Measurements from ENCODE around the gene RALGPS2.

The RALGPS2 gene

GRCh38 chr1:178926046-178926445, 201.0 kb downstream of the RALGPS2 start:
- no peak for DNase-seq

DNA sequence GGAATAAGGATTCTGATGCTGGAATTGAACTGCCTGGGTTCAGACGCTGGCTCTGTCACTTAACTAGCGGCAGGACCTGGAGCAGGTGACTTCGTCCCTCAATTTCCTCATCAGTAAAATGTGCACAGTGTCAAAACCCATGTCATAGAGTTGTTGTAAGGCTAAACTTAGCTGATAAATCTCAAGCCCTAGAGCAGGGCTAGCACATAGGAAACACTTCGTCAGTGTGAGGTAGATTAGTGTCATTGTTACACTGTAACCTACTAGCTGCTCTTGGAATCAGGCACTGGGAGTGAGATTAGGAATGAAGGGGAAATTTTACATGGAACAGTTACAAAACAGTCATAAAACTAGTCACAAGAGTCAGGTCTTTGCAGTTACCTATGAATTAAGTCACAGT, 202.0 kb downstream of the RALGPS2 start:
- DNase-seq, result no peak

- no peak for DNase-seq
These were observed 203.0 kb downstream of the RALGPS2 start for GRCh38 chr1:178928041-178928440.

- no peak for DNase-seq
These were observed 203.9 kb downstream of the RALGPS2 start for GRCh38 chr1:178928976-178929375.

DNA sequence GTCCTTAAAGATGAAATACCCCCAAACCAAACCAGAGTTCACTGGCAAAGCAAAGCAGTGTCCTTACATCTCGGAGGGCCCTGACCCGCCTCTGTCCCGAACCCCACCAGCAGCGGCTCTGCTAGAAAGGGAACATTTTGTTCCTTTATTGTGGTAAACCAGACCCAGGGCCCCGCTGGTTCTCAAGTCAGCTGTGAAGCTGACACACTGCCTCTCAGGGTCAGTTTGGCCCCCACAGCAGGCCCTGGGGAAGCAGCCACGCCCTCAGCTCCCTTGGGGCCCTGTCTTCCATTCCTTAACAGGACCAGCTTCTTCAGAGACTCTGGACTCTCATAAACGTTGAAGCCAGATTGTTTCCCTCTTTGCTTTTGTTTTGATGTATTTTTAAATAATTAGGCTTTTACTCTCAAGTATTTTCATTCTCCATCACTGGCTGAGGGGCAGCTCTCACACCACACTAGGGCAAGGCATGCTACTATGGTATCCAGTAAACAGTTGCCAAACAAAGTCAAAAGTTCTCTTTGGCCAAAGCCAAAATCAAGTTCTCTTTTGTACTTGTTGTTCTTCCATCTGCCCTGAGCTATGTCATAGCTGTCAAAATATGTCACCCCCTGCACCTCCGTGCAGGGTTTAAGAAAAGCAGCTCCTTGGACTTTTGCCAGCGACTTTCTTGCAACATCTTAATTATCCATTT, 207.0 kb downstream of the RALGPS2 start:
- DNase-seq, result no peak

DNA sequence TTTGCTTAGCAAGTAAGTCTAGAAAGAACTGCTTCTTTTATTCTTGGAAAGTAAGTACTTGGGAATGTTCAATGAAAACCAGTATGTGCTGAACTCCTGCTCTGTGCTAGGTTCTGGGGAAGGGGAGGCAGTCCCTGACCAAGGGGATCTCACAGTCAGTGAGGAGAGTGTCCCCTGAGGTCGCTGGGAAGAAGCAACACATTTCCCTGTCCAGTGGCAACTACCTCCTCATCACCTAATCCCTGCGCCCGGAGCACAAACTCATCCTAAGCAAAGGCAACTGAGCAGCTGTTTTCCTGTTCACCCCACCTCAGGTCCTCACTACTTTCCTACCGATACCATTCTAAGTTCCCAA, 207.5 kb downstream of the RALGPS2 start:
- DNase-seq, result no peak

DNA sequence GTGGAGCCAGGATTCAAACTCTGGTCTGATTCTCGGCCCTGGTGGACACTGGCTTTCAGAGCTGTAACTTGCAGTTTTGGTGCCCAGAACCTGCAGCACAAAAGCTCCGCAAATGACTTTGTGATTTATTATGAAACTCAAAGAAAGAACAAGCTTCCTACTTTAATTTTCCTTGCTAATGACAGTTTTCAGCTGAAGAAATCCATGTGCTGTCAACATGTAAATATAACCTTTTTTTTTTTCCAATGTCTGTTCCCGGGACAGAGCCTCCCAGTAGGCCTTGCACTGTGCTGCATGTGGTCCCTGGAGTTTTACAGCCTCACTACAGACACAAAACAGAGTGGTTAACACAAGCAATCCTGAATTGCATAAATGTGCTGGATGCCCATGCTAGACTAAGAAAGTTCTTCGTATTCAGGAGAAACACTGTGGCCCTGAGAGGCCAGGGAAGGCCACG, 208.1 kb downstream of the RALGPS2 start:
- no peak for DNase-seq

DNA sequence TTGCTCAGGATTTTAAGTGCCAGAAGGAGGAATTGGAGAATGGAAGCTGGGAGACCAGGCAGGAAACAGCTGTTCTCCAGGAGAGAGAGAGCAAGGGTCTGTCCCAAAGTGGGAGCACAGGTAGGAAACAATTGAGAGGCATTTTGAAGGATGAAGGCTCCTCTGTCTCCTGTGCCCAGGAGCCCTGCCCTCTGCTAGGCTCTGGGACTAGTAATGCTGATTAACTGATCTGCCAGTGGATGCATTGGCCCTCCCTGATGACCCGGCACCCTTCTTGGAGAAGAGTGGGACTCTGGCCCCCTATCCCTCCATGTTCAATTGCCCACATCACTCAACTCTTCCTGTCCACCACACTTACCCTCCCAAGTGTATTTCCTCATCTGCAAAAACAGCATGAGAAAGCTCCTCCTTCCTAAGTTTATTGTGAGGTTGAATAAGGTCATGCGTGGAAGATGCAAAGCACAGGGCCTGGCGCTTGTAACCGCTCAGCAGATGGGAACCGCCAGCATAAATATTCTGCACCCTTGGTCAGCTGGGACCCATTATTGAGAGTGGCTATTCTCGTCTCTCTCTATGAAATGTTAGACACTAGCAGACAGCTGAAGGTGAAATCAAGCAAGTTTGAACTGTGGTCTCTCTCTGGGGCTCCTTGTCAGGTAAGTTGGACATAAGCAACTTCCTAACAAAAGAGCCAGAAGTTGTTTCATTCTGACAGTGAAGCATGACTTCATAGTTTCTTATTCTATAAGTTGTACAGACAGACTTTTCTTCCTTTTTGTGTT, 208.9 kb downstream of the RALGPS2 start:
- no peak for DNase-seq

DNA sequence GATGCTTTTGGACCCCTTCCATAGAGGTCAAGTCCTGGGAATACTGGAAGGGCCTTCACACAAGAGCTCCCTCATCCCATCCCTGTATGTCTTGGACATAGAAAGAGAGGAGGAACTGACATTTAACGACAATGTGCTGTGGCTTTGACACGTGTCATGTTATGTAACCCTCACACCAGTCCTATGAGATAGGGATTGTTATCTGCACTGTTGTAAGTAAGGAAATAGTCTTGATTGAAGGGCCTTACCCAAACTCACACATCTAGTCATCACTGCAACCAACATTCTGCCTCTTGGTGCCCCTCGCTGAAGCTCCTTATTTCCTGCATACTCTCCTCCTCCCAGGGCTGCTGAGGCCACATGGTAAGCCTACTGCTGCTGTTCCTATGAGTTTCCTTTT, 209.5 kb downstream of the RALGPS2 start:
- DNase-seq, result no peak

DNA sequence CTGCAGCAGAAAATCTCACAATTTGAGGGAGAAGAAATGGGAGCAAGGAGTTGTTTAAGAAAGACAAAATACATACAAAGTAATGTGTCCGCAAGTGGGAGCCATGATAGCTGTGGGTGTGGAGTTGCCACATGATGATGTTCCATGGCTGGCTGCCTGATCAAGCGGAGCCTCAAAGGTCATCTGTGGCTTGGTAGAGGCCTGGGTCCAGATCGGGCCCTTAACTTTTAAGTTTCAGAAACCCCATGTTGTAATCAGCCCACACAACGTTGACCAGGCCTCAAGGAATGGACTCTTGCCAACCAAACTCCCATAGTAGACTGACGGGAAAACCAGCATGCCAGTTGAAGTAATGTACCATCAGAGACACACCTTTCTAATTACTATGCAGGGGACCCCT, 210.6 kb downstream of the RALGPS2 start:
- DNase-seq, result no peak

- no peak for DNase-seq
These were observed 212.7 kb downstream of the RALGPS2 start for GRCh38 chr1:178937695-178938094.

- no peak for DNase-seq
These were observed 213.3 kb downstream of the RALGPS2 start for GRCh38 chr1:178938101-178938958.

- peak; percentile 3 for DNase-seq
These were observed 213.9 kb downstream of the RALGPS2 start for GRCh38 chr1:178938959-178939317.

DNA sequence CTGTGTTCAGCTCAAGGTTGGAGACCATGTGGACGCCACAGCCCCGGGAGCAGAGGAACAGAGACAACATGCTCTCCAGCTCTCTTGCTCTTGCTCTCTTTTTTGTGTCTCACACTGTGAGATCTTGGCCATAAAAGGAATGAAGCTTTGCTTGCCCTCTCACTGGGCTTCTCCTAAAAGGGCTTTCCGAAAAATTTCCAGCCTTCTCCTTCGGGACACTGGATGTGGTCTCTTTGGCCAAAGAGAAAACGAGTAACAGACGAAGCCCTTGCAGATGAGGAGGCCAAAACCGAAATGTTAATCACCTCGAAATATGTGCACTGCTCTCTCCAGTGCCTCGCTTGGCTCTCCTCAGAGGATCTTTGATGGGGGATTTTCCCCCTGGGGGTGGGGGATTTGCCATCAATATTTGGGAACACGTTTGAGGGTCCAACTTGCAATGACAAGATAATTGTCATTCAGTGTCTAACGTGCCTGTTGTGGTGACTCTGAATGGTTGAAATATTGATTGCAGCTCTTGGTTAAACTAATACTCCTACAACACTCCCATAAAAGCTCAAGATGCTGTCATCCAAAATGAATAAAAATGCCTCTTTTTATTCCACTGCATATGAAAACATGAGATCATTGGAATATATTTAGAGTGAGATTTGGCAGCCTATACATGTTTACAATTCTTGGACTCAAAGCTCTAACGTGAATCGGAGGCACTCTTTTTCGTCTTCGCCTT, 214.5 kb downstream of the RALGPS2 start:
- DNase-seq, result no peak

DNA sequence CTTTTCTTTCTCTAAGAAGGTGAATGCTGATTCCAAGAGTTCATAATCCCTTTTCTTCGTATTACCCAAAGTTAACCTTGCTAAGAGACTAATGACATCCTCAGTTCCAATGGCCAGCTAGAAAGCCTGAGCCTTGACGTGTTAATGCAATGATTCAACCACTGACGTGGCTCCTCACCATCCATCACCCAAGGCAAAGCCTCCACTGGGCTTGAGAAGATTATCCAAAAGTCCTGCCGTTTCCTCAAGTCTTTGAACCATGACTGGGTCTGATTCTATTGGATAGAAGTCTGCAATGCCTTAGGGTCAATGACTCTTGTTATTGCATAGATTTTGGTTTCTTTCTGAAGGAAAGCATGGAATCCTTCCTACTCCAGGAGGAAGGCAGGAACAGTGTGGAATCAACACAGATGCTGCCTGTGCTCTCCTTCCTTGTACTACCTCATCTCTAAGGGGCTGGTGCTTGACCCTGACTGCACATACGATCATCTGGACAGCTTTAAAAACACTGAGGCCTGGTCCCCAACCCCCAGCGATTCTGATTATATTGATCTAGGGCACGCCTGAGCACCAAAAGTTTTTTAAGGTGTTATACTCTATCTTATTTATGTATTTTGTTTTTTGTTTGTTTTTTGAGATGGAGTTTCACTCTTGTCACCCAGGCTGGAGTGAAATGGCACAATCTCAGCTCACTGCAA, 215.2 kb downstream of the RALGPS2 start:
- no peak for DNase-seq

DNA sequence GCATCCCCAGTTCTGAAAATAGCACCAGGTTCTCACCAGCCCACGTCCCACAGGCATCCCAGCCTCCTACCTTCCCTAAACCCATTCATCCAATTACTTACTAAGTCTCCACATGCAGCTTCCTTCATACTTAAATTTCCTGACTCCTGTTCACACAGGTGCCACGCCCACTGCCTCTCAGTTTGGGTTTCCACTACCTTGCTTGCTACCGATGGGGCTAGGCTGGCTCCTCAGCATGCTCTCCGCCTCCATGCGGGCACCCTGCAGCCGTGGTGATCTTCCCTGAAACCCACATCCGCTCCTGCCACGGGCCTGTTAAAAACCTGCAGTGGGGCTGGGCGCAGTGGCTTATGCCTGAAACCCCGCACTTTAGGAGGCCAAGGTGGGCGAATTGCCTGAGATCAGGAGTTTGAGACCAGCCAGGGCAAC, 216.2 kb downstream of the RALGPS2 start:
- DNase-seq, result no peak

DNA sequence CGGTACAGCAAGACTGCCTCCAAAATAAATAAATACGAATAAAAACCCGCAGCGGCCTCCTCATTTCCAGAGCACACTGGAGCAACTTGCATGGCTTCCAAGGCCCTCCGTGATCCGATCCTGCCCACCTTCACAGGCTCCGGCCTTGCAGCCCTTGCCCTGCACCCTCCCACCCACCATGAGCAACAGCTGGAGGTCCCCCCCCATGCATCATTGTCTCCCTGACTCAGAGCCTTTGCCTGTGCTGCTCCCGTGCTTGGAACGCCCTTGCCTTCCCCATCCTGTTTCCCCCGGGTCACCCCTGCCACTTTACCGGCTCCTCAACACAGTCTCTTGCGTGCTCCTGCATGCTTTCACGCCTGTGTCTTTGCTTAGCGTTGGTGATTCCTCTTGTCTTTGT, 216.8 kb downstream of the RALGPS2 start:
- no peak for DNase-seq

DNA sequence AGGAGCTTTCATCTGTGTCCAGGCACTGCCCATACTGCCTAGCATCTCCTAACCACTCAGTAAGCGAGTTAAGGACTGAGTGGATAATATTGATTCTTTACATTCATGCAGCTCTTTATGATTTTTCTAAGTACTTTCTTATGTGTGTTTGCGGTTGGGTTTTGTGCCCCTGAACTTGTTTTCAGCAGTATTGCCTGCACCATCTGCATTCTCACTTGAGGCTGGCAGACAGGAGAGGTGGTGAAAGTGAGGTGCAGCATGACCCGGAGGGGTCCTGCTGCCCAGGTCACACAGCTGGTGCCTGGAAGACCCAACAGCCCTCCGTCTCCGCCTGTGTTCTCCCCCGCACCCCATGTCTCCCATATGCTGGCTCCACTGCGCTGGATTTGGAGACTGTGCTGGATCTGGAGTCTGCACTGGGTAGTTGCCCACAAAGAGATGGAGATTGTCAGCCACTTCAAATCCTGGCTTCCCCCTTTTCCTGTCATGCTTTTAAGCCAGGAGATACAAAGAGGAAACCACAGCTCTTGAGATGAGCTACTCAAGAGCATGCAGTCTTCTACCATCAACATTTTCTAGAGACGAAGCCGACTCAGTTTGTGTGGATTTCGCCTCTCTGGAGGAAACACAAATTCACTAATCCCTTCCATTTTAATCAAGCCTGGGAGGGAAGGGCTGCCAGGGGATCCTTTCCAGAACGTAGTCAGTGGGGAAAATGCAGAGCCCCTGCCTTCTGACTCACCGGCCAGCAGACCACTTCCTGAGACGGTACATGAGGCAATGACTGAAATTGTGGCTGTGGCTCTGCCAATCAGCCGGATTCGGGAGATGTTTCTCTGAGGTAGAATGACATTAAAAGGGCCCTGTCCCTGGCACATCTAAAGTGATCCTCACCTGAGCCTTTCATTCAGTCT, 217.5 kb downstream of the RALGPS2 start:
- no peak for DNase-seq

GRCh38 chr1:178944729-178945128, 219.7 kb downstream of the RALGPS2 start:
- no peak for DNase-seq

DNA sequence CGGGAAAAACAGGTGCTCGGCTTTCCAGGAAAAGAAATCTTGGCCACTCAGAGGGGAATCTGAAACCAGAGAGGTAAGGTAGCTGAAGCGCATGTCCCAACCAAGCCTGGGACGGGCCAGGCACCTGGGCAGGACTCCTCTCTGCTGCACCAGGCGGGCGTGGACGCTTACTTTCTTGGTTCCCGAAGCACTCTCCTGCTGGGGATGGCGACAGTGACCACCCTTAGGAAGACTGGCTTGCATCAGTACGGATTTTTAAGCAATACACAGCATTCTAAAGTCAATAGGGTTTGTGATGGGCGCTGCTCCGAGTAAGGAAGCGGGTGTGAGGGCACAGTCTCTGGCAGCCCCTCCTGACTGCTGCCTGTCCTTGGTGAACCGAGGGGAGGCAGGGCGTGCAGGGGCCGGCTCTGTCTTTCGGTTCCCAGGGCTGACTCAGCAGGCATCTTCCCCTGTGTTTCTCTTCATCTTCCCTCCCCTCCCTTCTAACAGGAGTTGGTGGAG, 220.8 kb downstream of the RALGPS2 start:
- no peak for DNase-seq

DNA sequence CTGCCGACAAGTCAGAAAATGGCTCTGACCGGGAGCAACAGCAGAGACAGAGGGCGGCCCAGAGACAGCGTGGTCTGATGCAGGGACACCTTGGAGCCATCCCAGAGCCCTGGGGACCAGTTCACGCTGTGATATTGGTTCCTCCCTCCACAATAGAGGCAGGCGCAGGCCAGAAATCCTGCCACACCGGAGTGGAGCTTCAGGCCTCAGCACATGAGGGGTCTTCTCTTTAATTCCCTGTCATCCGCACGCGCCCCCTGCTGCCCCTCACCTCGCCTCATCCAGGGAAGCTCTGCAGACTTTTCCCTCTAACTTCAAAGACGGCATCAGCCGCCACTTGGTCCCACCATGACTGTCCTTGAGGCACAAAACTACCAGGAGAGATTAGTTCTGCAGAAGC, 221.4 kb downstream of the RALGPS2 start:
- no peak for DNase-seq

Data from CD4-positive, alpha-beta T cell treated with Interleukin-12 subunit alpha and Interleukin-12 subunit beta, for 1 hour (primary cell).